ENCODE results near the gene AHI1. TPM values are rescaled to one million over a fixed set of nuclear protein-coding genes. Genes with fewer than 3 reads are reported as not detected.
"Not testable (repeated sequence)": the region's sequence is repeated elsewhere in the genome, so short reads cannot be mapped to it uniquely, and the experiment has no call there.

Gene AHI1
- total and polyA plus RNA-seq, 2 donors (not counting 1 experiment from before 2014, with no cell fraction given) = 14.2 to 22.8 TPM

- Histone ChIP-seq H3K27ac (ENCODE audit: insufficient read depth, low read length) (no peak overlapping the region), H4K20me1 (ENCODE audit: control insufficient read depth, extremely low read depth, insufficient read depth, low read length) (no peaks in the 10 kb centered on the region), H3K4me3 (replicated peaks in 1 of 4; ENCODE audit: control extremely low read depth in 1 of 4, insufficient read depth in 1 of 4, low read depth in 3 of 4, low read length in 4 of 4) (no peak overlapping the region), H3K36me3 (ENCODE audit: control insufficient read depth, insufficient read depth, low read length) (no peaks in the 10 kb centered on the region), H3K79me2 (ENCODE audit: control insufficient read depth, insufficient read depth, low read length) (no peaks in the 10 kb centered on the region), H3K4me2 (ENCODE audit: extremely low read depth, insufficient read depth, low read length) (no peak overlapping the region), H3K27me3 (ENCODE audit: control insufficient read depth, insufficient read depth, low read length) (no peaks in the 10 kb centered on the region), H3K9me3 (ENCODE audit: control insufficient read depth, insufficient read depth, low read depth, low read length) (no peaks in the 10 kb centered on the region), H3K9ac (ENCODE audit: insufficient read depth, low read length) (no peak overlapping the region), H2AFZ (ENCODE audit: low read length) (no peak overlapping the region), H3K4me1 (ENCODE audit: control insufficient read depth, extremely low read depth, insufficient read depth, low read length) (no peaks in the 10 kb centered on the region)
- no peak for DNase-seq (ENCODE audit: low read depth in 2 of 2)
- no peak for TF ChIP-seq EZH2 (IDR thresholded peaks at IDR 0.05; ENCODE audit: low read length, missing control alignments)
- no peak for TF ChIP-seq CTCF (conservative IDR thresholded peaks at IDR 0.05 in 1 of 2, IDR thresholded peaks at IDR 0.05 in 1 of 2; ENCODE audit: low read depth in 1 of 2, low read length in 2 of 2)
These were observed 246.6 kb downstream of the AHI1 start for GRCh38 chr6:135250751-135251497.

GRCh38 chr6:135250234-135250633, 247.3 kb downstream of the AHI1 start:
- H3K9me3 ChIP-seq (ENCODE audit: control insufficient read depth, insufficient read depth, low read depth, low read length) = no peaks in the 10 kb centered on the region
- H3K4me1 ChIP-seq (ENCODE audit: control insufficient read depth, extremely low read depth, insufficient read depth, low read length) = no peaks in the 10 kb centered on the region
- H3K4me2 ChIP-seq (ENCODE audit: extremely low read depth, insufficient read depth, low read length) = no peak overlapping the region
- H3K27me3 ChIP-seq (ENCODE audit: control insufficient read depth, insufficient read depth, low read length) = no peaks in the 10 kb centered on the region
- no peak overlapping the region for H3K4me3 ChIP-seq (replicated peaks in 1 of 4; ENCODE audit: control extremely low read depth in 1 of 4, insufficient read depth in 1 of 4, low read depth in 3 of 4, low read length in 4 of 4)
- H3K79me2 ChIP-seq (ENCODE audit: control insufficient read depth, insufficient read depth, low read length) = no peaks in the 10 kb centered on the region
- H4K20me1 ChIP-seq (ENCODE audit: control insufficient read depth, extremely low read depth, insufficient read depth, low read length) = no peaks in the 10 kb centered on the region
- H2AFZ ChIP-seq (ENCODE audit: low read length) = no peak overlapping the region
- no peak overlapping the region for H3K9ac ChIP-seq (ENCODE audit: insufficient read depth, low read length)
- H3K27ac ChIP-seq (ENCODE audit: insufficient read depth, low read length) = no peak overlapping the region
- TF ChIP-seq CTCF (conservative IDR thresholded peaks at IDR 0.05 in 1 of 2, IDR thresholded peaks at IDR 0.05 in 1 of 2; ENCODE audit: low read depth in 1 of 2, low read length in 2 of 2) (no peak), EZH2 (IDR thresholded peaks at IDR 0.05; ENCODE audit: low read length, missing control alignments) (no peak)
- DNase-seq (ENCODE audit: low read depth in 2 of 2) = no peak
- H3K36me3 ChIP-seq (ENCODE audit: control insufficient read depth, insufficient read depth, low read length) = no peaks in the 10 kb centered on the region

- not testable (repeated sequence) for H3K27me3 ChIP-seq (ENCODE audit: control insufficient read depth, insufficient read depth, low read length); H3K36me3 ChIP-seq (ENCODE audit: control insufficient read depth, insufficient read depth, low read length); H3K9me3 ChIP-seq (ENCODE audit: control insufficient read depth, insufficient read depth, low read depth, low read length); H3K27ac ChIP-seq (ENCODE audit: insufficient read depth, low read length); H3K4me3 ChIP-seq (replicated peaks in 1 of 4; ENCODE audit: control extremely low read depth in 1 of 4, insufficient read depth in 1 of 4, low read depth in 3 of 4, low read length in 4 of 4); H3K4me1 ChIP-seq (ENCODE audit: control insufficient read depth, extremely low read depth, insufficient read depth, low read length); H3K4me2 ChIP-seq (ENCODE audit: extremely low read depth, insufficient read depth, low read length); H2AFZ ChIP-seq (ENCODE audit: low read length); H3K9ac ChIP-seq (ENCODE audit: insufficient read depth, low read length); H4K20me1 ChIP-seq (ENCODE audit: control insufficient read depth, extremely low read depth, insufficient read depth, low read length); H3K79me2 ChIP-seq (ENCODE audit: control insufficient read depth, insufficient read depth, low read length); DNase-seq (ENCODE audit: low read depth in 2 of 2)
These were observed 251.0 kb downstream of the AHI1 start for GRCh38 chr6:135246412-135247012.
